K562 (cell line): ENCODE data around the gene PDLIM5. TPM values are rescaled to one million over a fixed set of nuclear protein-coding genes. Genes with fewer than 3 reads are reported as not detected.
A peak's percentile ranks its signal among the peaks of the same experiment; 100 is the strongest.

ENCODE experiments used
- ARID3A ChIP-seq: IDR thresholded peaks from 2 replicates; pipeline ENCODE4 v1.6.1; 2012; ENCODE audit warnings: low read depth, low read length, improper control_type of control experiment, borderline replicate concordance
- ATF3 ChIP-seq, 2 experiments: fragments of 450-650 bp in 1 of 2; sonication (generic) in 1 of 2; formaldehyde crosslinking in 1 of 2; IDR thresholded peaks in 1 of 2; conservative IDR thresholded peaks in 1 of 2; 2 replicates each; pipeline versions ENCODE4 v1.6.1 to v1.8.1; 2016 to 2023; ENCODE audit warnings: mild to moderate bottlenecking in 2 of 2, moderate library complexity in 2 of 2, inconsistent platforms in 1 of 2, missing genetic modification reagents in 1 of 2
- CTBP1 ChIP-seq: fragments of 450-650 bp; IDR thresholded peaks from 2 replicates; pipeline ENCODE4 v1.6.1; 2016; ENCODE audit warnings: borderline replicate concordance
- FOXA3 ChIP-seq, 2 experiments: fragments of 450-650 bp in 1 of 2; sonication (generic) in 1 of 2; formaldehyde crosslinking; IDR thresholded peaks in 1 of 2; conservative IDR thresholded peaks in 1 of 2; 2 replicates each; pipeline versions ENCODE4 v1.4.0 to v1.8.0; 2020 to 2022; ENCODE audit warnings: mild to moderate bottlenecking in 2 of 2, missing genetic modification reagents in 1 of 2
- FOXJ2 ChIP-seq: fragments of 200-800 bp; sonication (Bioruptor generic); IDR thresholded peaks from 2 replicates; pipeline ENCODE4 v1.6.1; 2016; ENCODE audit warnings: missing genetic modification characterization, missing compliant biosample characterization
- FOXK1 ChIP-seq: sonication (generic); formaldehyde crosslinking; IDR thresholded peaks from 2 replicates; pipeline ENCODE4 v1.8.0; 2022; ENCODE audit warnings: missing genetic modification reagents, mild to moderate bottlenecking, borderline replicate concordance
- HEY1 ChIP-seq: fragments of 250-450 bp; sonication (Bioruptor Pico); IDR thresholded peaks from 2 replicates; pipeline ENCODE4 v1.5.0; 2020; ENCODE audit warnings: mild to moderate bottlenecking, moderate library complexity, borderline replicate concordance
- KDM1A ChIP-seq, 2 experiments: fragments of 450-650 bp; IDR thresholded peaks; 2 replicates each; pipeline ENCODE4 v1.6.1; 2016; ENCODE audit warnings: mild to moderate bottlenecking in 2 of 2
- POLR2A ChIP-seq: fragments of 450-650 bp; conservative IDR thresholded peaks from 2 replicates; pipeline ENCODE4 v1.6.1; 2016
- RBFOX2 ChIP-seq: fragments of 200-400 bp; formaldehyde crosslinking; IDR thresholded peaks from 2 replicates; pipeline ENCODE4 v1.6.1; 2017; ENCODE audit warnings: low read depth, mild to moderate bottlenecking, low read length, moderate library complexity
- RBM34 ChIP-seq: fragments of 200-400 bp; formaldehyde crosslinking; IDR thresholded peaks from 2 replicates; pipeline ENCODE4 v1.6.1; 2018; ENCODE audit warnings: low read length, borderline replicate concordance; ENCODE audit not compliant: insufficient read depth
- ZNF174 ChIP-seq: fragments of 250-450 bp; sonication (Bioruptor Pico); IDR thresholded peaks from 2 replicates; pipeline ENCODE4 v1.4.0; 2020; ENCODE audit warnings: mild to moderate bottlenecking
- ZNF24 ChIP-seq: fragments of 450-650 bp; IDR thresholded peaks from 2 replicates; pipeline ENCODE4 v1.6.1; 2016
- ZNF277 ChIP-seq: fragments of 250-450 bp; sonication (Bioruptor Pico); IDR thresholded peaks from 2 replicates; pipeline ENCODE4 v1.8.0; 2022; ENCODE audit warnings: inconsistent platforms, mild to moderate bottlenecking, moderate library complexity, borderline replicate concordance
- ZNF57 ChIP-seq: fragments of 450-650 bp; formaldehyde crosslinking; IDR thresholded peaks from 2 replicates; pipeline ENCODE4 v1.4.0; 2020; ENCODE audit warnings: mild to moderate bottlenecking, moderate library complexity
- ZNF609 ChIP-seq: sonication (generic); formaldehyde crosslinking; IDR thresholded peaks from 2 replicates; pipeline ENCODE4 v1.8.1; 2023; ENCODE audit warnings: missing genetic modification reagents, mild to moderate bottlenecking, borderline replicate concordance
- ZNF668 ChIP-seq: fragments of 250-450 bp; sonication (Bioruptor Pico); IDR thresholded peaks from 2 replicates; pipeline ENCODE4 v1.8.0; 2022; ENCODE audit warnings: mild to moderate bottlenecking, inconsistent platforms
- ZNF79 ChIP-seq: fragments of 250-450 bp; sonication (Bioruptor Pico); IDR thresholded peaks from 2 replicates; pipeline ENCODE4 v1.4.0; 2020; ENCODE audit warnings: low read depth, mild to moderate bottlenecking, moderate library complexity
- polyA plus RNA-seq, 8 experiments: library from polyadenylated mRNA; depleted of rRNA in 4 of 8; stranded (reverse) in 5 of 8; unstranded in 3 of 8; fragments of >200 nt; fragmentation: Nextera tagmentation in 2 of 8; fragmentation: Illumina TruSeq in 1 of 8; extraction: Ambion mirVana in 2 of 8; extraction: Trizol in 1 of 8; gene quantifications; 2 replicates each; pipeline versions ENCODE4 v1.2.1 to v1.2.3, GENCODE V29; 2011 to 2014; ENCODE audit warnings: inconsistent platforms in 1 of 8, missing spikeins in 1 of 8
- total RNA-seq, 7 experiments: library from RNA; depleted of rRNA in 6 of 7; stranded (reverse); fragments of >200 nt in 6 of 7; fragmentation: Illumina TruSeq in 2 of 7; extraction: Trizol in 2 of 7; gene quantifications; 2 replicates each; pipeline versions ENCODE4 v1.2.1 to v1.2.3, GENCODE V29; 2011 to 2021; ENCODE audit warnings: low replicate concordance in 1 of 7

The PDLIM5 gene
- total and polyA plus RNA-seq, 9 of the 15 experiments (the other 6 are each of a cell fraction or from before 2014, with no cell fraction given) = 36.9 to 127 (median 62.5) TPM

DNA sequence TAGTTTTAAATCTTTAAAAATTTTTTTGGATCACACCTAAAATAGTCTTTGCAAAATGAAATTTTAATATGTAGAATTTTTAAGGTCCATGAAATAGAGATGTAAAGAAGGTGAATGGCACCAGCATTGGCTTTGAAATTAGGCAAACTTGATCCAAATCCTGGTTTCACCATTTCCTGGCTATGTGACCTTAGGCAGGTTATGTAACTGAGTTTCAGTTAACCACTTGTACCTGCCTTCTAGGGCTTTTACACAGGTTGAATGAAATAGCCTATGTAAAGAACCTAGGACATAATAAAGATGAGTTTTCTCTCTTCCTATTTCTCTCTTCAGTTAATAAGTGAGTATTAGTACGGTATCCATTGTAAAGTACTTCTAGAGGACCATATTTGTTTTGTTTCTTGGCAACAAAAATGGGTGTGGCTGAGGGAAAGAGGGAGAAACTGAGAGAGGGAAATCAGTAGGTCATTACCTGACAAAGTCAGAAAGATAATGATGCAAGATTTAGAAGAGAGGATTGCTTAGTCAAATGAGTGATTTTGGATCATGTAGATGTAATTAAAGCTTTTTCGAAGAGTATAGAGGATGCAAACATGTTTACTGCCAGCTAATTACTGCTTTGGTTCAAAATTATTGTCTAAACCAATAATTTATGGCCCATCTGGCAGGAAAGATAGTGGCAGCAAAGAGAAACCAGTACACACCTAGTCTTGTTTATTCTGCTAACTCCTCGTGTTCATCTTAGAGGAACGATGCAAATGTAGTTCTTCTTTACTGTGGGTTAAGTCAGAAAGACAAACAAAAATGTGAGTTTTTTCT, 81.9 kb downstream of the PDLIM5 start (continued):
- TF ChIP-seq ZNF609 (no peak), KDM1A (IDR thresholded peaks at IDR 0.05) (peak; percentile 89 to 91), FOXJ2 (tag) (peak; percentile 97), ZNF174 (CRISPR knock-in tag) (no peak), ZNF668 (CRISPR knock-in tag) (no peak), ATF3 (IDR thresholded peaks at IDR 0.05) (peak; percentile 82), ATF3 (CRISPR knock-in tag; conservative IDR thresholded peaks at IDR 0.05) (no peak), ZNF24 (no peak), RBM34 (no peak), CTBP1 (peak; percentile 89; the same call in 1 of the 2 replicates), FOXA3 (CRISPR knock-in tag; conservative IDR thresholded peaks at IDR 0.05 in 1 of 2, IDR thresholded peaks at IDR 0.05 in 1 of 2) (peak in 1 of 2 experiments; percentile 69; a peak in 2 of 4 replicates), ZNF277 (CRISPR knock-in tag) (no peak), FOXK1 (no peak), ARID3A (0 out of 2 replicates have a peak, but pooled peaks have one; percentile 17), HEY1 (CRISPR knock-in tag) (no peak), RBFOX2 (no peak), ZNF79 (no peak), POLR2A (no peak), ZNF57 (no peak)
